Stimulated activated CD4-positive, alpha-beta T cell treated with anti-CD3 and anti-CD28 coated beads, Interleukin-4, amount 100 ng/mL, for 4 hours (primary cell): ENCODE measurements around the gene DIP2A.
"Not testable (repeated sequence)": the region's sequence is repeated elsewhere in the genome, so short reads cannot be mapped to it uniquely, and the experiment has no call there.

Source experiments
- DNase-seq, 2 experiments: peaks; one replicate each; pipeline ENCODE4 v3.0.0-alpha.2; 2020

The DIP2A gene

GRCh38 chr21:46559291-46559983 lies 100.7 kb downstream of the DIP2A start:
- peak; percentile 55 to 56 for DNase-seq

- DNase-seq, result no peak
These were observed 102.1 kb downstream of the DIP2A start for GRCh38 chr21:46560568-46561444.

- no peak for DNase-seq
These were observed 102.9 kb downstream of the DIP2A start for GRCh38 chr21:46561445-46562090.

- DNase-seq, result no peak
These were observed 103.8 kb downstream of the DIP2A start for GRCh38 chr21:46562472-46562871.

DNA sequence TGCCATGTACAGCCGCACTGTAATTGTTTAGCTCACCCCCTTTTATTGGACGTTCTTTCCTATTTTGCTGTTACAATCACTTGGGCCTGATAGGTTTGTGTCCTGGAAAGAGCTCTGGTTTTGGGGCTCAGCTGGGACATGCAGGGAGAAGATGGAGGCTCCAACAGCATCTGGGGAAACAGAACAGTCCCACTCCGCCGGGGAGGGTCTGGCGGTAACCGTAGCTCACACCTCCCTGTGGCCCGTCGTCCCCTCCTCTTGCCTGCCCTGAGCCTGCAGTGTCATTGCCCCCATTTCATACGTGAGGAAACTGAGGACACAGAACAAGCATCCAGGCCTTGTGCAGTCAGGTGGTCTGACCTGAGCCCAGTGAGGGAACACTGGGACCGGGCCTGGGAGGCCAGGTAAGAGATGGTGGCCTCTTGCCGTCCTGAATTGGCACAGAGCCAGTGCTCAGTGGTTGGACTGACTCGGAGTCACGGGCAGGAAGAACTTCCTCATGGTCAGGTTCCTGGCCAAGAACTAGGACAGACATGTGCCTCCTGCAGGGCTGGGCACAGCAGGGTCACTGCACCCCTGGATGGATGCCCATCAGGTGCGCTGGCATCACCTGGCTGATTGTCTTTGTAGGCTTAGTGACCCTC lies 104.4 kb downstream of the DIP2A start:
- DNase-seq, result no peak

- DNase-seq, result no peak
These were observed 105.7 kb downstream of the DIP2A start for GRCh38 chr21:46564391-46564790.

GRCh38 chr21:46567348-46567747 lies 108.7 kb downstream of the DIP2A start:
- DNase-seq, result no peak

DNA sequence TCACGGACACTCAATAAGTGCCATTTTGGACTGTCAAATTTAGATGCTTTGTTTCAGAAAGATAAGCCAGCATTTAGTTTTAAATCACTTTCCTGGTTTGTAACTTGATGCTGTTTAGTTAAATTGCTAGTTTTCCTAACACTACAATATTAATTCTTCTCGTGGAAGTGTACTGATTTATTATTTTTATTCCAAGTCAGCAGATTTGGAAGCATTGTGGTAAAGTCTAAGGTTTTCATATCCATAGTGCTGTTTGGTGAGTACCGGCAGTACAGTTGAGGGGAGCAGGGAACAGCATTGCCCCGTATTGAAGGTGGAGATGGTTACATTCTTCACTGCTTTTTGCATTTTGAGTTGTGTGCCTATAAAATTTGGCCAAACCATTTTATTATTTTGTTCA lies 109.9 kb downstream of the DIP2A start:
- DNase-seq, result no peak

DNA sequence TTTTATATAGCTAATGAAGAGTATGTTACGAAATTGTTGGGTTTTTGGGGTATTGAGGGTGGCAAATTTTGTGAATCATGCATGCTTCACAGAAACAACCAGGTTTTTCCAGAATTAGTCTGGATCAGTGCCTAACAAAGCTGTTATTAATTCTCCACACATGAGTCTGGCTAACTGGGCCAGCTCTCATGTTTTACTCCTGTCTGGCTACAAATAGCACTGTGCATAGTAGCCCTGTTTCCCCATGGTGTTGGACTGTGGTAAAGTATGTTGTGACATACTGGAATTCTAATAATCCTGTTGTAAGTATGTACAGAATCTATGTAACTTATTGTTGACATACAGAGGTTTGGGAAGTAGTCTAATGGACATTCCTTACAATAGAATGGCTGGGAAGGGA lies 110.4 kb downstream of the DIP2A start:
- no peak for DNase-seq

- no peak for DNase-seq
These were observed 111.4 kb downstream of the DIP2A start for GRCh38 chr21:46570119-46570518.

GRCh38 chr21:46570631-46571030 lies 111.9 kb downstream of the DIP2A start:
- DNase-seq, result no peak

DNA sequence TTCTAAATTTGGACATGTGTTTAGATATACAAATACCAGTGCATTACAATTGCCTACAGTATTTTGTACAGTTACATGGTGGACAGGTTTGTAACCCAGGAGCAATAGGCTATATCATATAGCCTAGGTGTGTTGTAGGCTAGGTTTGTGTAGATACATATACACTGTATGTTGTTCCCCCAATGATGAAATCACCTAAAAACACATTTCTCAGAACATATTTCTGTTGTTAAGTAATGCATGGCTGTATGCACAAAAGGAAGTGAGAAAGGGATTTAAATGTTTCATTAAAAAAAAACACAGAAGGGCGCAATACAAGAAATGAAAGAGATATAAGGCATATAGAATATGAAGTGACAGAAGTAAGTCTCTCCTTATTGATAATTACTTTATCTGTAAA lies 114.2 kb downstream of the DIP2A start:
- DNase-seq, result no peak

- not testable (repeated sequence) for DNase-seq
These were observed 119.1 kb downstream of the DIP2A start for GRCh38 chr21:46577786-46578185.

- DNase-seq, result not testable (repeated sequence)
These were observed 120.7 kb downstream of the DIP2A start for GRCh38 chr21:46579394-46579793.

DNA sequence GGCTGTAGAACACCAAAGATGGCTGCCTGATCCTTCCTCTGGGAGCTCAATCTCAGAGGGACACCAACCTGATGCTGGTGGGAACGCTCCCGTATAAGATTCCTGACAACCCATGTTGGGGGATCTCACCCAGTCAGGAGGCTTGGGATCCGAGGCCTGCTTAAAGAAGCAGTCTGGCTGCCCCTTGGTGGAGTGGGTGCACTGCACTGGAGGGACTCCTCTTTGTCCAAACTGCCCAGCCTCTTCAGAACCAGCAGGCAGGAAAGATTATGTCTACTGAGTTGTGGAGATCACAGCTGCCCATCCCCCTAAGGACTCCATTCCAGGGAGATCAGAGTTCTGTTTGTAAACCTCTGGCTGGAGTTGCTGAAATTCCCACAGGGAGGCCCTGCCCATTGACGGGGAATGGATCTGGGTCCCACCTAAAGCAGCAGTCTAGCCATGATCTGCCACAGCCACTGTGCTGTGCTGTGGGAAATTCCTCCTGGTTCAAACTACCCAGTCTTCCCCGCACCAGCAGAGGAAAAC lies 123.2 kb downstream of the DIP2A start:
- no peak for DNase-seq

DNA sequence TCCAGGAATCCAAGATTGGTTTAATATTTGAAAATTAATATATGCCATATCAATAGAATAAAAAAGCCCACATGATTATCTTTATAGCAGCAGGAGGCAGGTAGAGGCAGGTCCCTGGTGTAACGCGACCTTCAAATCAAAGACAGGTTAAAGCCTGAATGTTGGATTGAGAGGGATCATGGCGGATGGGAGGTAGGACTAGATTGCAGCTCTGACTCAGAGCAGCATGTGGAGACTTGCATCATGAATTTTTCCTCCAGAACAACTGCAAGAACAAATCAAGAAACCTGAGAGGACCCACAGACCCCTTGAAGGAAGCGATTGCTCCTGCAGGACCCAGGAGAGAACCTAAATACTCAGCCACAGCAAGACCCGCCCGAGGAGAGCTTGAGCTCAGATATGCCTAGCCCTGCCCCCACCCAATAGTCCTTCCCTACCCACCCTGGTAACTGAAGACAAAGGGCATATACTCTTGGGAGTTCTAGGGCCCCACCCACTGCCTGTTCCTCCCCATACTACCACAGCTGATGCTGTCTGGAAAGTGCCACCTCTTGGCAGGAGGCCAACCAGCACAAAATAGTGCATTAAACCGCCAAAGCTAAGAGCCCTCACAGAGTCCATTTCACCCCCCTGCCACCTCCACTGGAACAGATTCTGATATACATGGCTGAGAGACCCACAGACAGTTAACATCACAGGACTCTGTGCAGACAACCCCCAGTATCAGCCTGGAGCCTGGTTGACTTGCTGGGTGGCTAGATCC lies 126.7 kb downstream of the DIP2A start:
- DNase-seq, result no peak

GRCh38 chr21:46594276-46594675 lies 135.6 kb downstream of the DIP2A start:
- DNase-seq, result no peak

GRCh38 chr21:46596201-46596600 lies 137.5 kb downstream of the DIP2A start:
- no peak for DNase-seq

DNA sequence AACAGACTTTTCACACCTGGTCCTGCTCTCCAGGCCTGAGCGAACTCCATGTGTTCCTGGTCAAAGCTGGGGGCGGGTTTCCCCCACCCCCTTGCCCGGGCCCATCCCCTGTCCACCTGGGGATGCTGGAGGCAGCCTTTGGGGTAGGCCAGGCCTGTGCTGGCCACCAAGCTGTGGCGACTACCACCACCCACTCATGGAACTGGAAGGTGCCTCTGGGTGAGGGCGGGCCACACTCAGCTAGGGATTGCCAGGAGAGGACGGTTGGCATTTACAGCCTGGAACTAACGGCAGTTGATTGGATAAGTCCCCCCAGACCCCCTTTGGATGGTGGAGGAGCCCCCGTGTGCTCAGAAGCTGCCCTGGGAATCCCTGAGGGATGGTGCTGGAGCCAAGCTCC lies 138.3 kb downstream of the DIP2A start:
- no peak for DNase-seq

- no peak for DNase-seq
These were observed 139.2 kb downstream of the DIP2A start for GRCh38 chr21:46597896-46598343.

GRCh38 chr21:46598581-46599572 lies 140.2 kb downstream of the DIP2A start:
- DNase-seq, result no peak
